Gastrocnemius medialis (tissue), 4 donors: ENCODE results near the gene GCNT1.

Experiments used
- CTCF ChIP-seq, 5 experiments: fragments of 450-650 bp in 3 of 5; fragments of 200-600 bp in 2 of 5; sonication (generic) in 2 of 5; IDR thresholded peaks in 4 of 5; conservative IDR thresholded peaks in 1 of 5; 1 replicate in 4 of 5; 2 replicates in 1 of 5; pipeline ENCODE4 v1.5.1; 2016 to 2019; ENCODE audit warnings: antibody characterized with exemption in 5 of 5, mild to moderate bottlenecking in 3 of 5, moderate library complexity in 3 of 5
- POLR2A ChIP-seq, 2 donors: fragments of 450-650 bp; IDR thresholded peaks; one replicate each; pipeline ENCODE4 v1.6.1; 2017; ENCODE audit warnings: antibody characterized with exemption in 2 of 2, mild to moderate bottlenecking in 2 of 2, moderate library complexity in 2 of 2

- TF ChIP-seq CTCF (IDR thresholded peaks at IDR 0.05 in 4 of 5, conservative IDR thresholded peaks at IDR 0.05 in 1 of 5) (no peak), POLR2A (IDR thresholded peaks at IDR 0.05) (no peak)
Observed at GRCh38 chr9:76453785-76454184, 5.2 kb upstream of the GCNT1 start.
